ENCODE results near the gene CLASP1.

CLASP1 gene

DNA sequence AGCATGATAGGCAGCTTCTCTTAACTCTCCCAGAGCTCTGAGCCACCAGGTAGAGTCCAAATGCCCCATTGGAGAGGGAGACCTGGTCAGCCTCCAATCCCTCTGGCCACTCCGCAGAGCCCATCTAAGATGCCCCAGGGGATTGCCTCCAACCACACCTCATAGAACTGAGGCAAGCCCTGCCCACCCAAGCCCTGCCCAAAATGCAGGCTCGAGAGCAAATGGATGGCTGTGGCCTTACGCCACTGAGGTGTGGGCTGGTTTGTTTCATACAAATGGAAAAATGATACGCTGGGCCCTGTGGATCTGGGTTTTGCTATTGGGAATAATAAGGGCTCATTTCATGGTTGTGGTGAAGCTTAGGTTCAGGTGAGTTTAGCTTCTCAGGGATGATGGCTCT, 361.3 kb downstream of the CLASP1 start:
- DNase-seq (ENCODE audit: low read depth in 2 of 2): no peak

Data from stimulated activated CD8-positive, alpha-beta memory T cell treated with anti-CD3 and anti-CD28 coated beads, Interleukin-7, amount 100 ng/mL, for 4 hours (primary cell).